DMS 273 (cell line): Measurements from ENCODE around the gene CAP2.
"Not testable (repeated sequence)": the region's sequence is repeated elsewhere in the genome, so short reads cannot be mapped to it uniquely, and the experiment has no call there.

ENCODE experiments used
- DNase-seq: peaks from one replicate; lab custom pipeline; 2025; ENCODE audit not compliant: unreplicated experiment; lab: John Stamatoyannopoulos, UW

The CAP2 gene

GRCh38 chr6:17396256-17396655 is 2.9 kb downstream of the CAP2 start:
- DNase-seq = no peak

- no peak for DNase-seq
These were observed 4.4 kb downstream of the CAP2 start for GRCh38 chr6:17397764-17398194.

- not testable (repeated sequence) for DNase-seq
These were observed 12.0 kb downstream of the CAP2 start for GRCh38 chr6:17405181-17405943.

GRCh38 chr6:17405944-17406245 is 12.5 kb downstream of the CAP2 start:
- no peak for DNase-seq

- DNase-seq = no peak
These were observed 14.7 kb downstream of the CAP2 start for GRCh38 chr6:17408081-17408480.

- no peak for DNase-seq
These were observed 16.9 kb downstream of the CAP2 start for GRCh38 chr6:17410281-17410680.

GRCh38 chr6:17413313-17413750 is 19.9 kb downstream of the CAP2 start:
- DNase-seq = no peak

- not testable (repeated sequence) for DNase-seq
These were observed 21.0 kb downstream of the CAP2 start for GRCh38 chr6:17414395-17414794.

- DNase-seq = peak; percentile 55
These were observed 21.9 kb downstream of the CAP2 start for GRCh38 chr6:17415321-17415720.

- DNase-seq = no peak
These were observed 23.4 kb downstream of the CAP2 start for GRCh38 chr6:17416806-17417205.

GRCh38 chr6:17417817-17418216 is 24.4 kb downstream of the CAP2 start:
- peak; percentile 51 for DNase-seq

- DNase-seq = peak; percentile 84
These were observed 25.1 kb downstream of the CAP2 start for GRCh38 chr6:17418281-17419188.

GRCh38 chr6:17419189-17419575 is 25.8 kb downstream of the CAP2 start:
- DNase-seq = peak; percentile 38

GRCh38 chr6:17420368-17420767 is 27.0 kb downstream of the CAP2 start:
- DNase-seq = no peak

- DNase-seq = no peak
These were observed 28.0 kb downstream of the CAP2 start for GRCh38 chr6:17421406-17421805.

GRCh38 chr6:17423026-17423425 is 29.6 kb downstream of the CAP2 start:
- DNase-seq = peak; percentile 27

- DNase-seq = no peak
These were observed 33.7 kb downstream of the CAP2 start for GRCh38 chr6:17427062-17427461.

GRCh38 chr6:17427617-17428016 is 34.2 kb downstream of the CAP2 start:
- no peak for DNase-seq

GRCh38 chr6:17428595-17429120 is 35.3 kb downstream of the CAP2 start:
- peak; percentile 48 for DNase-seq

GRCh38 chr6:17429383-17430061 is 36.1 kb downstream of the CAP2 start:
- peak; percentile 88 for DNase-seq

GRCh38 chr6:17431581-17431980 is 38.2 kb downstream of the CAP2 start:
- peak; percentile 69 for DNase-seq
